Breast epithelium (tissue), 4 donors: ENCODE measurements around the gene HIPK3. TPM values are rescaled to one million over a fixed set of nuclear protein-coding genes. Genes with fewer than 3 reads are reported as not detected.

Source experiments
- DNase-seq, 2 donors: peaks; one replicate each; pipeline ENCODE4 v3.0.0-alpha.2; 2019; ENCODE audit warnings: low spot score in 2 of 2
- H3K27ac ChIP-seq, 2 donors: fragments of 200-600 bp; sonication (generic) in 1 of 2; one replicate each; pipeline ENCODE4 v1.5.1; 2016 to 2019; ENCODE audit warnings: mild to moderate bottlenecking in 1 of 2
- H3K27me3 ChIP-seq, 2 donors: fragments of 200-600 bp; sonication (generic) in 1 of 2; one replicate each; pipeline versions ENCODE4 v1.5.1 to v1.6.0; 2017 to 2019; ENCODE audit warnings: control low read depth in 1 of 2, mild to moderate bottlenecking in 1 of 2
- H3K36me3 ChIP-seq: fragments of 200-600 bp; one replicate; pipeline ENCODE4 v1.5.1; 2019
- H3K4me1 ChIP-seq, 2 donors: fragments of 200-600 bp; sonication (generic); one replicate each; pipeline ENCODE4 v1.5.1; 2016 to 2019; ENCODE audit warnings: control low read depth in 1 of 2
- H3K4me3 ChIP-seq, 3 donors: fragments of 200-600 bp; sonication (generic); 1 replicate in 2 of 3; 2 replicates in 1 of 3; pipeline ENCODE4 v1.5.1; 2016 to 2019; ENCODE audit warnings: mild to moderate bottlenecking in 3 of 3, moderate library complexity in 2 of 3
- H3K9me3 ChIP-seq, 2 donors: fragments of 200-600 bp; sonication (generic) in 1 of 2; one replicate each; pipeline ENCODE4 v1.5.1; 2016 to 2019; ENCODE audit warnings: control low read depth in 1 of 2
- CTCF ChIP-seq, 3 donors: fragments of 450-650 bp; IDR thresholded peaks; one replicate each; pipeline ENCODE4 v1.5.1; 2016 to 2017; ENCODE audit warnings: antibody characterized with exemption in 3 of 3, mild to moderate bottlenecking in 3 of 3, moderate library complexity in 3 of 3
- POLR2A ChIP-seq: fragments of 450-650 bp; IDR thresholded peaks from one replicate; pipeline ENCODE4 v1.6.1; 2016; ENCODE audit warnings: antibody characterized with exemption, mild to moderate bottlenecking, moderate library complexity
- POLR2AphosphoS5 ChIP-seq, 3 donors: sonication (generic); formaldehyde crosslinking; IDR thresholded peaks; one replicate each; pipeline ENCODE4 v1.6.1; 2017; ENCODE audit warnings: antibody characterized with exemption in 3 of 3
- intact Hi-C: fragments of 100-400 bp; cut with DNase I; formaldehyde crosslinking; loops from one replicate; pipeline ENCODE4 v1.15.1; 2023; ENCODE audit warnings: low total_unique reads
- total RNA-seq, 3 donors: library from RNA; depleted of rRNA; stranded (reverse); fragments of >200 nt; gene quantifications; one replicate each; pipeline ENCODE4 v1.1.0, GENCODE V29; 2016

The HIPK3 gene
- total RNA-seq, 3 donors from 2014 or later = 200 to 223 (median 202) TPM

GRCh38 chr11:33394431-33395109, 137.4 kb downstream of the HIPK3 start:
- TF ChIP-seq POLR2A = no peak
- TF ChIP-seq CTCF (IDR thresholded peaks at IDR 0.05) = no peak
- no peak for TF ChIP-seq POLR2AphosphoS5 (IDR thresholded peaks at IDR 0.05)
- Histone ChIP-seq H3K27me3 (no peaks in the 10 kb centered on the region), H3K9me3 (no peaks in the 10 kb centered on the region), H3K4me1 (no peaks in the 10 kb centered on the region), H3K36me3 (no peaks in the 10 kb centered on the region), H3K27ac (no peak overlapping the region), H3K4me3 (no peak overlapping the region)
- DNase-seq = no peak
- intact Hi-C loops = no loop called here

GRCh38 chr11:33396361-33396760, 139.2 kb downstream of the HIPK3 start:
- Histone ChIP-seq H3K4me3 (no peak overlapping the region), H3K36me3 (no peaks in the 10 kb centered on the region), H3K27me3 (no peaks in the 10 kb centered on the region), H3K27ac (no peak overlapping the region), H3K4me1 (no peaks in the 10 kb centered on the region), H3K9me3 (no peaks in the 10 kb centered on the region)
- intact Hi-C loops = no loop called here
- TF ChIP-seq CTCF (IDR thresholded peaks at IDR 0.05) (no peak), POLR2AphosphoS5 (IDR thresholded peaks at IDR 0.05) (no peak), POLR2A (no peak)
- no peak for DNase-seq

DNA sequence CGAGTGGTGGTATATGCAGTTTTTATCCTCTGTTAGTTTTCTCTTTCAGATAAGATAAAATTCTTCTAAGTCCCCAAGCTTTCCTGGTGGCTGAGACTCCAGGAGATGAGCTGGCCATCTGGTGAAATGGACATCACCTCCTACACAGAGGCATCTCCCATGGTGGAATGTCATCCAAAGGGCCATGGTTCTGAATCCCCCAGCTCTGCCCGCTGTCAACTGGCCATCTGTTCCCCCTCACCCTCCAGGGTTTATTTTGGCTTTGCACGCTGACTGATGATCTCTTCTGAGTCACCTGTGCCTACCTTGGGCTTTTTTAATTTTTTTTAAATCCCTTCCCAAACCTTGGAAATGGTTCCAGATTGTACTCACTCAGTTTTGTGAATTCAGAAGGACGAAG, 142.2 kb downstream of the HIPK3 start:
- intact Hi-C loops = no loop called here
- Histone ChIP-seq H3K4me1 (no peaks in the 10 kb centered on the region), H3K36me3 (no peaks in the 10 kb centered on the region), H3K4me3 (no peak overlapping the region), H3K9me3 (no peaks in the 10 kb centered on the region), H3K27me3 (no peaks in the 10 kb centered on the region), H3K27ac (no peak overlapping the region)
- DNase-seq = no peak
- TF ChIP-seq CTCF (IDR thresholded peaks at IDR 0.05) = no peak
- TF ChIP-seq POLR2AphosphoS5 (IDR thresholded peaks at IDR 0.05) = no peak
- no peak for TF ChIP-seq POLR2A

DNA sequence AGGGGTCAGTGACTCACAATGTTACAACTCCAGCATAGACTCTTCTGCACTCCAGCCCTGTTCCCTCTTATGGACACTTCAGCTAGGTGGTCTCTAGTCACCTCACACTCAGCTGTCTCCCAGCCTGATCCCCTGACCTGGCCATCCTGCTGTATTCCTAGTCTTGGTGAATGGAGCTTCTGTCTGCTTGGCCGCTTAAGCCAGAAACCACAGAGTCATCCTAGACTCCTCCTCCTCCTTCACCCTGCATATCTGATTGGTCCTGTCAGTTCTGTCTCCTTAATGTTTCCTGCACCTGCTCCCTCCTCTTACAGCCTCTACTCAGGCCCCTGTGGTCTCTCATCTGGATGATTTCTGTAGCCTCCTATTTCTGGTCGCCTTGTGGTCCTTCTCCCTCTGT, 144.9 kb downstream of the HIPK3 start:
- Histone ChIP-seq H3K4me3 (no peak overlapping the region), H3K36me3 (no peaks in the 10 kb centered on the region), H3K27ac (no peak overlapping the region), H3K4me1 (no peaks in the 10 kb centered on the region), H3K9me3 (no peaks in the 10 kb centered on the region), H3K27me3 (no peaks in the 10 kb centered on the region)
- DNase-seq = no peak
- TF ChIP-seq POLR2AphosphoS5 (IDR thresholded peaks at IDR 0.05) (no peak), POLR2A (no peak), CTCF (IDR thresholded peaks at IDR 0.05) (no peak)
- intact Hi-C loops = no loop called here

DNA sequence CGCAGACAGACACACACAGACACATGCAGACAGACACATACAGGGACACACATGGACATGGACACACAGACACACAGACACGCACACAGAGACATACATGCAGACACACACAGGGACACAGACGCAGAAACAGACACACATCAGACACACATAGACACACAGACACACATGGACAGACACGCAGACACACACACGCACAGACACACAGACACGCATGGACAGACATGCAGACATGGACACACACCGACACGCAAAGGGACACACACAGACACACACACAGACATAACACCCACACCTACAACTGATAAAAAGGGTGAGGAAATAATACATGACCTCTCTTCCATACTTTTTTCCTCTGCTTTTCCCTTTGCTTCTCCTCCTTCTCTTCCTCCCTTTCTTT, 146.2 kb downstream of the HIPK3 start:
- intact Hi-C loops = no loop called here

More for the DNA sequence above, 146.2 kb downstream of the HIPK3 start:
- no peak for DNase-seq
- Histone ChIP-seq H3K27me3 (no peaks in the 10 kb centered on the region), H3K36me3 (no peaks in the 10 kb centered on the region), H3K27ac (no peak overlapping the region), H3K4me1 (no peaks in the 10 kb centered on the region), H3K9me3 (no peaks in the 10 kb centered on the region), H3K4me3 (no peak overlapping the region)
- TF ChIP-seq POLR2AphosphoS5 (IDR thresholded peaks at IDR 0.05) (no peak), POLR2A (no peak), CTCF (IDR thresholded peaks at IDR 0.05) (no peak)
